ENCODE data around the gene KLHL4. TPM values are rescaled to one million over a fixed set of nuclear protein-coding genes. Genes with fewer than 3 reads are reported as not detected.
"Not testable (repeated sequence)": the region's sequence is repeated elsewhere in the genome, so short reads cannot be mapped to it uniquely, and the experiment has no call there.

Gene KLHL4, protein sequence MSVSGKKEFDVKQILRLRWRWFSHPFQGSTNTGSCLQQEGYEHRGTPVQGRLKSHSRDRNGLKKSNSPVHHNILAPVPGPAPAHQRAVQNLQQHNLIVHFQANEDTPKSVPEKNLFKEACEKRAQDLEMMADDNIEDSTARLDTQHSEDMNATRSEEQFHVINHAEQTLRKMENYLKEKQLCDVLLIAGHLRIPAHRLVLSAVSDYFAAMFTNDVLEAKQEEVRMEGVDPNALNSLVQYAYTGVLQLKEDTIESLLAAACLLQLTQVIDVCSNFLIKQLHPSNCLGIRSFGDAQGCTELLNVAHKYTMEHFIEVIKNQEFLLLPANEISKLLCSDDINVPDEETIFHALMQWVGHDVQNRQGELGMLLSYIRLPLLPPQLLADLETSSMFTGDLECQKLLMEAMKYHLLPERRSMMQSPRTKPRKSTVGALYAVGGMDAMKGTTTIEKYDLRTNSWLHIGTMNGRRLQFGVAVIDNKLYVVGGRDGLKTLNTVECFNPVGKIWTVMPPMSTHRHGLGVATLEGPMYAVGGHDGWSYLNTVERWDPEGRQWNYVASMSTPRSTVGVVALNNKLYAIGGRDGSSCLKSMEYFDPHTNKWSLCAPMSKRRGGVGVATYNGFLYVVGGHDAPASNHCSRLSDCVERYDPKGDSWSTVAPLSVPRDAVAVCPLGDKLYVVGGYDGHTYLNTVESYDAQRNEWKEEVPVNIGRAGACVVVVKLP
- total RNA-seq = 1 to 10 TPM in 2 of 4 donors, under 1 TPM in 2; 0.16 to 2.0 (median 0.88) TPM

DNA sequence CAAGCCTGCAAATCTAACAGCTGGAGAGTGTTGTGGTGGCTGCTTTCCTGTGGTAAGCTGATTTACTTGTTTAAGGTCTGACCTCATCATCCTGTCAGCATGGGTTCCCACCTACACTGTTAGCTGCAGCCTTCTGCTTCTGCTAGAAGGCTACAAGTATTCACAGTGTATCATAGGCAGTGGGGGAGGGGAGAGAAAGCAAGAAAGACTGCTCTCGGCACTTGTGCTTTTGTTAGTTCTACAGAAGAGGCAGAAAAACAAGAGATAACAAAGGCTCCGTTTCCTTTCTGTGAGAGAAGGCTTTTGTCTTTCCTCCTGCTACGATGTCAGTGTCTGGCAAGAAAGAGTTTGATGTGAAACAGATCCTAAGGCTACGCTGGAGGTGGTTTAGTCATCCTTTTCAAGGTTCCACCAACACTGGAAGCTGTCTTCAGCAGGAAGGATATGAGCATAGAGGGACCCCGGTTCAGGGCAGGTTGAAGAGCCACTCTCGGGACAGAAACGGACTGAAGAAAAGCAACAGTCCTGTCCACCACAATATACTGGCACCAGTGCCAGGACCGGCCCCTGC lies at the start of gene KLHL4:
KLHL4 (plus strand) TSS at position 232 of the 571 bp plus-strand sequence; CDS start at position 324, 92 bp downstream.
- Histone ChIP-seq H3K4me1 (no peaks in the 10 kb centered on the region), H3K36me3 (no peaks in the 10 kb centered on the region), H3K9me3 (no peaks in the 10 kb centered on the region), H3K4me3 (peak within 1 kb of the TSS in 2 of 4 donors; percentile 8 to 26), H3K27ac (peak within 1 kb of the TSS in 3 of 4 donors; percentile 23 to 45 (median 28)), H3K27me3 (no peaks in the 10 kb centered on the region)
- in situ Hi-C loops (cut with MboI; ENCODE audit: low pct_ligation_motif_present in 1 of 4, low pct_unique_long_range_greater_than_20kb in 1 of 4, low sequenced_read_pairs in 3 of 4) = no loop called here
- 30% methylated on average over 8 of the region's 8 CpGs; no CpG with 5 or more reads in 1 of the 2 donors for WGBS, 2 donors (ENCODE audit: low coverage in 1 of 2)
- no peak for DNase-seq
- intact Hi-C loops (cut with DNase I; ENCODE audit: low total_unique reads) = no loop called here
- no peak for TF ChIP-seq POLR2AphosphoS5 (IDR thresholded peaks at IDR 0.05)
- no peak for TF ChIP-seq EP300 (IDR thresholded peaks at IDR 0.05; ENCODE audit: low read depth)
- TF ChIP-seq, protein P1, sequence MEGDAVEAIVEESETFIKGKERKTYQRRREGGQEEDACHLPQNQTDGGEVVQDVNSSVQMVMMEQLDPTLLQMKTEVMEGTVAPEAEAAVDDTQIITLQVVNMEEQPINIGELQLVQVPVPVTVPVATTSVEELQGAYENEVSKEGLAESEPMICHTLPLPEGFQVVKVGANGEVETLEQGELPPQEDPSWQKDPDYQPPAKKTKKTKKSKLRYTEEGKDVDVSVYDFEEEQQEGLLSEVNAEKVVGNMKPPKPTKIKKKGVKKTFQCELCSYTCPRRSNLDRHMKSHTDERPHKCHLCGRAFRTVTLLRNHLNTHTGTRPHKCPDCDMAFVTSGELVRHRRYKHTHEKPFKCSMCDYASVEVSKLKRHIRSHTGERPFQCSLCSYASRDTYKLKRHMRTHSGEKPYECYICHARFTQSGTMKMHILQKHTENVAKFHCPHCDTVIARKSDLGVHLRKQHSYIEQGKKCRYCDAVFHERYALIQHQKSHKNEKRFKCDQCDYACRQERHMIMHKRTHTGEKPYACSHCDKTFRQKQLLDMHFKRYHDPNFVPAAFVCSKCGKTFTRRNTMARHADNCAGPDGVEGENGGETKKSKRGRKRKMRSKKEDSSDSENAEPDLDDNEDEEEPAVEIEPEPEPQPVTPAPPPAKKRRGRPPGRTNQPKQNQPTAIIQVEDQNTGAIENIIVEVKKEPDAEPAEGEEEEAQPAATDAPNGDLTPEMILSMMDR (IDR thresholded peaks at IDR 0.05) = no peak
- TF ChIP-seq POLR2A (IDR thresholded peaks at IDR 0.05) = no peak

DNA sequence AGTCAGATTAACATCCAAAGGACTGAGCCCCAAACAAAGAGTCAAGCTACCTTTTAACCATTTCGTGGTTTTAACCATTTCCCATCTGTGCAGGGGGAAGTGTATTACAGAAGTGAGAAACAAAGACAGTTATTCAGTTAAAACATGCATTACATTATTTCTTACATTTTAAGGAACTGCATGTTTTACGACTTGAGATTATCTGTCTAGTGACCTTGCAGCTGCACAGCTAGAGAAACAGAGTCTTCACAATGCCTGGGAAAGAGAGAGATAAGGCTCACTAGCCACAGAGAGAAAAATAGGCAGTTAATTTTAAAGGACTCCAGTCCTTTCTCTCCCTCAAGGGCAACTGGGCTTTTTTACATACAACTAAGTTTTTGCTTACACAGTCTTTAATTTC lies 48.7 kb upstream of the KLHL4 start:
- intact Hi-C loops (cut with DNase I; ENCODE audit: low total_unique reads) (no loop called here), in situ Hi-C loops (cut with MboI; ENCODE audit: low pct_ligation_motif_present in 1 of 4, low pct_unique_long_range_greater_than_20kb in 1 of 4, low sequenced_read_pairs in 3 of 4) (no loop called here)
- no peaks in the 10 kb centered on the region for H3K27me3 ChIP-seq
- no peak for DNase-seq
- no peaks in the 10 kb centered on the region for H3K4me1 ChIP-seq
- no peaks in the 10 kb centered on the region for H3K9me3 ChIP-seq
- no peaks in the 10 kb centered on the region for H3K36me3 ChIP-seq
- 30% methylated on average over 2 of the region's 2 CpGs; no CpG with 5 or more reads in 1 of the 2 donors for WGBS, 2 donors (ENCODE audit: low coverage in 1 of 2)
- no peak for TF ChIP-seq POLR2AphosphoS5 (IDR thresholded peaks at IDR 0.05)
- no peak for TF ChIP-seq EP300 (IDR thresholded peaks at IDR 0.05; ENCODE audit: low read depth)
- no peak for TF ChIP-seq POLR2A (IDR thresholded peaks at IDR 0.05)
- TF ChIP-seq, protein P1 (IDR thresholded peaks at IDR 0.05) = no peak
- H3K4me3 ChIP-seq = no peak overlapping the region
- H3K27ac ChIP-seq = no peak overlapping the region

DNA sequence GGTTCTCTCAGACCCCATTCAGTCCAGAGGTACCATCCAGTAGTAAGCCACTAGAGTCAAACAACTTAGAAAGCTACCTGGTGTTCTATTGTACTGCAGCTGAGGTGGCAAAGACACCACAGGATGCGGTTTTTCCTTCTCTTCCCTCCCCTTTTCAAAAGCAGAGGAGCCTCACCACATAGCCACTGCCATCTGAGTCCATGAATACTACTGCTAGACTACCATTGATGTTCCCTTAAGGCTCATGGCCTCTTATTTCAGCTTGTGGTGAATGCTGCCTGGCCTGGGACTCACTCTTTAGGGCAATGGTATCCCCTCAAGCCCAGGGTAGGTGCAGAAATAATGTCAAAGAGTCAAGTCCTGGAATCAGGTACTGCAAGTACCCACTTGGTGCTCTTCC lies 41.8 kb upstream of the KLHL4 start:
- H3K36me3 ChIP-seq = no peaks in the 10 kb centered on the region
- in situ Hi-C loops (cut with MboI; ENCODE audit: low pct_ligation_motif_present in 1 of 4, low pct_unique_long_range_greater_than_20kb in 1 of 4, low sequenced_read_pairs in 3 of 4) = no loop called here
- H3K9me3 ChIP-seq = no peaks in the 10 kb centered on the region
- no peak overlapping the region for H3K27ac ChIP-seq
- DNase-seq = no peak
- H3K4me1 ChIP-seq = no peaks in the 10 kb centered on the region
- intact Hi-C loops (cut with DNase I; ENCODE audit: low total_unique reads) = no loop called here
- TF ChIP-seq EP300 (IDR thresholded peaks at IDR 0.05; ENCODE audit: low read depth) (no peak), POLR2A (IDR thresholded peaks at IDR 0.05) (no peak), POLR2AphosphoS5 (IDR thresholded peaks at IDR 0.05) (no peak)
- TF ChIP-seq, protein P1 (IDR thresholded peaks at IDR 0.05) = no peak
- H3K4me3 ChIP-seq = no peak overlapping the region
- 17% methylated on average over 1 of the region's 1 CpG; no CpG with 5 or more reads in 1 of the 2 donors for WGBS, 2 donors (ENCODE audit: low coverage in 1 of 2)
- no peaks in the 10 kb centered on the region for H3K27me3 ChIP-seq

DNA sequence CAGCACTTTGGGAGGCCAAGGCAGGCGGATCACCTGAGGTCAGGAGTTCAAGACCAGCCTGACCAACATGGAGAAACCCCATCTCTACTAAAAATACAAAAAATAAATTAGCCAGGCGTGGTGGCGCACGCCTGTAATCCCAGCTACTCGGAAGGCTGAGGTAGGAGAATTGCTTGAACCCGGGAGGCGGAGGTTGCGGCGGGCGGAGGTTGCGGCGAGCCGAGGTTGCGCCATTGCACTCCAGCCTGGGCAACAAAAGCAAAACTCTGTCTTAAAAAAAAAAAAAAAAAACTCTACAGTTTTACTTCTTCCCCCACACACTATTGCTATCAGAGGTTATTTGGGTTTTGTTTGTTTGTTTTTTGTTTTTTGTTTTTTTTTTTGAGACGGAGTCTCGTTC lies 38.9 kb upstream of the KLHL4 start:
- H3K36me3 ChIP-seq; H3K4me1 ChIP-seq; in situ Hi-C loops (cut with MboI; ENCODE audit: low pct_ligation_motif_present in 1 of 4, low pct_unique_long_range_greater_than_20kb in 1 of 4, low sequenced_read_pairs in 3 of 4); H3K27me3 ChIP-seq; H3K27ac ChIP-seq; DNase-seq; H3K4me3 ChIP-seq; intact Hi-C loops (cut with DNase I; ENCODE audit: low total_unique reads); H3K9me3 ChIP-seq: not testable (repeated sequence)
- 94 to 95% methylated on average over 4 to 16 of the region's 16 CpGs for WGBS, 2 donors (ENCODE audit: low coverage in 1 of 2)
